ENCODE results near the gene CGAS.
A peak's percentile ranks its signal among the peaks of the same experiment; 100 is the strongest.
"Not testable (repeated sequence)": the region's sequence is repeated elsewhere in the genome, so short reads cannot be mapped to it uniquely, and the experiment has no call there.

Gene CGAS

DNA sequence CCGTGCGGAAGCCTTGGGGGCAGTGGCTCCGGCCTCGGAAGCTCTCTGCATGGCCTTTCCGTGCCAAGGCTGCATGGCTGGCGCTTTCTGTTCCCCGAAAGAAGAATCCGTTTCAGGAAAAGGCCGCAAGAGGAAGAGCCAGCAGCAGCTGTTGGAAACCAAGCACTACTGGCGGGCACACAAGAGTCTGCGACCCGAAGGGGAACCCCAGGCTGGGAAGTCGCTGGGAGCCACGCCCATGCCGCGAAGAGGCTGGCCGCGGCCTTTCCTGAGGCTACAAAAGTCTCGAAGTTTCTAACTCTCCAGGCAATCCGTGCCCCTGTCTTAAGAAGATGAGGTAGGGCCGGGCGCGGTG, at the start of gene CGAS:
TSS of gene CGAS (minus strand) at position 191 of the 355 bp plus-strand sequence. CDS start at position 75, 116 bp downstream.
- peak; percentile 71 to 78 for DNase-seq

DNA sequence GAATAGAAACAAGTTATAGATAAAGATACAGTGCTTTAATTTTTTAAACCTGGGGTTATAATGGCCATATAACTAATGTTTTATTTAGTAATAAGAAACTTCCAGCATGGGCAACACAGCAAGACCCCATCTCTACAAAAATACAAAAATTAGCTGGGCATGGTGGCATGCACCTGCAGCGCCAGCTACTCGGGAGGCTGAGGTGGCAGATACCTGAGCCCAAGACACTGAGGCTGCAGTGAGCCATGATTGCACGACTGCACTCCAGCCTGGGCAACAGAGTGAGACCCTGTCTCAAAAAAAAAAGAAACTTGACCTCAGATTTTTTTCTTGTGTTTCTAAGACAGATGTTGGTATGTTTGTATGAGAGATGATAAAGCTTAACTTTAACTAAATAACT, 45.8 kb upstream of the CGAS start:
- DNase-seq: no peak

DNA sequence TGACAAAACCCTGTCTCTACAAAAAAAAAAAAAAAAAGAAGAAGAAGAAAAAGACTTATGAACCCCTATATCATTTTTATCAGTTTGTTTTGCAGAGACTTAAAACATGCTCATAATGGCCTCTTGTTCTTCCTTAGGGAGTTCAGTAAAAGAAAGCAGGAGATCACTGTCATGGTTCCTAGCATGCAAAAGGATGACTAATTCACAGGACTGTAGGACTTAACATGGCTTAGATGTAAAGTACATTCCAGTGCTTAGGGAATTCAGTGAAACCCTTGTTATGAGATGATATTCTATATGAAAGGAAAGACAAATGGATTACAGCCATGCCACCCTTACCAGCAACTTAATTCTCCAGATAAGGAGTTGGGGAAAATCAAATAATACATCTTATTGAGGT, 39.3 kb upstream of the CGAS start:
- no peak for DNase-seq

DNA sequence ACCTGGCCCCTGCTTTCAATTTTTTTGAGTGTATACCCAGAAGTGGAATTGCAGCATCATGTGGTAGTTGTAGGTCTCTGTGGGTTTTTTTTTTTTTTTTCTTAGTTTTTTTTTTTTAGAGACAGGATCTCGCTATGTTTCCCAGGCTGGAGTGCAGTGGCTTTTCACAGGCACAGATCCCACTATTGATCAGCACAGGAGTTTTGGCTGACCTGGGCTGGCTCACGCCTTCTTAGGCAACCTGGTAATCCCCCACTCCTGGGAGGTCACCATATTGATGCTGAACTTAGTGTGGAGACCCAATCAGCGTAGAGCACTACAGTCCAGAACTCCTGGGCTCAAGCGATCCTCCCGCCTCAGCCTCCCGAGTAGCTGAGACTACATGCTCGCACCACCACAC, 35.4 kb upstream of the CGAS start:
- DNase-seq: no peak

DNA sequence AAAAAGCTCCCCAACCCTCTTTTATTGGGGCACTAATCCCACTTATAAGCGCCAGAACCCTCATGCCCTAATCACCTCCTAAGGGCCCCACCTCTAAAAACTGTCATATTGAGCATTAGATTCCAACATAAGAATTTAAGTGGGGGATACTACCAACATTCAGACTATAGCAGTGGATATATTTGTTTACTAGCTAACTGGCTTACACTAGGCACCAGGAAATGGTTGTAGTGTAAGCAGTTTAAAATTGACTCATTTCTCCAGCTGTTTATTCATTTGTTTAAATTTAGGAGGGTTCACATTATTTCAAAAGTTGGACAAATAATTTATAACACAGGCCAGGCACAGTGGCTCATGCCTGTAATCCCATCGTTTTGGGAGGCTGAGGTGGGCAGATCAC, 32.3 kb upstream of the CGAS start:
- no peak for DNase-seq

DNA sequence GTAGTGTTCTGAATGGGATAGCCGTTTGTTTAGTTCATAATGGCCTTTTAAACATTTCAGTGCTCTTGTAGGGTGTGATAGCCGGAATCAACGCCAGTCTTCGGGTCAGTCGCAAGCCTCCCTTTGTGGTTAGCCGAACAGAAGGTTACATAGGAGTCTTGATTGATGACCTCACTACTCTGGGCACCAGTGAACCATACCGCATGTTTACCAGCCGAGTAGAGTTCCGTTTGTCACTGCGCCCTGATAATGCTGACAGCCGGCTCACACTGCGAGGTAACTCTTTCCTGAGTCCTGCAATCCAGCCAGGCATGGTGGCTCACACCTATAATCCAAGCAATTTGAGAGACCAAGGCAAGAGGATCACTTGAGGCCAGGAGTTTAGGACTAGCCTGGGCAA, 29.9 kb upstream of the CGAS start:
- DNase-seq: no peak

DNA sequence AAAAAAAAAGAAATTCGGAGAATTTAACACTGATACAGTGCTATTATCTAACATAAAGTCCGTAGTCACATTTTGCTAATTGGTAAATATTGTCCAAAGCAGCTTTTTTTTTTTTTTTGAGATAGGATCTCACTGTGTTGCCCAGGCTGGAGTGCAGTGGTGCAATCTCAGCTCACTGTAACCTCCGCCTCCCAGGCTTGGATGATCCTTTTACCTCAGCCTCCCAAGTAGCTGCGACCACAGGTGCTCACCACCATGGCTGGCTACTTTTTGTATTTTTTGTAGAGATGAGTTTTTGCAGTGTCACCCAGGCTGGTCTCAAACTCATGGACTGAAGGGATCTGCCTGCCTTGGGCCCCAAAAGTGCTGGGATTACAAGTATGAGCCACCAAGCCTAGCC, 25.3 kb upstream of the CGAS start:
- DNase-seq: no peak

DNA sequence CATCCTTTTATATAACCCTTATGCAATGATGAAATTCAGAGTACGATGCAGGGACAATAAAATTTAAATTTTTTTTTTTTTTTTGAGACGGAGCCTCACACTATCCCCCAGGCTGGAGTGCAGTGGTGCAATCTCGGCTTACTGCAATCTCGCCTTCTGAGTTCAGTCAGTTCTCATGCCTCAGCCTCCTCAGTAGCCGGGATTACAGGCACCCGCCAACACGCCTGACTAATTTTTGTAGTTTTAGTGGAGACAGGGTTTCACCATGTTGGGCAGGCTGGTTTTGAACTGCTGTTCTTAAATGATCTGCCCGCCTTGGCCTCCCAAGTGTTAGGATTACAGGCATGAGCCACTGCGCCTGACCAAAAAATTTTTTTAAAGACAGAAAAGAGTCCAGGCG, 24.6 kb upstream of the CGAS start:
- DNase-seq: no peak

DNA sequence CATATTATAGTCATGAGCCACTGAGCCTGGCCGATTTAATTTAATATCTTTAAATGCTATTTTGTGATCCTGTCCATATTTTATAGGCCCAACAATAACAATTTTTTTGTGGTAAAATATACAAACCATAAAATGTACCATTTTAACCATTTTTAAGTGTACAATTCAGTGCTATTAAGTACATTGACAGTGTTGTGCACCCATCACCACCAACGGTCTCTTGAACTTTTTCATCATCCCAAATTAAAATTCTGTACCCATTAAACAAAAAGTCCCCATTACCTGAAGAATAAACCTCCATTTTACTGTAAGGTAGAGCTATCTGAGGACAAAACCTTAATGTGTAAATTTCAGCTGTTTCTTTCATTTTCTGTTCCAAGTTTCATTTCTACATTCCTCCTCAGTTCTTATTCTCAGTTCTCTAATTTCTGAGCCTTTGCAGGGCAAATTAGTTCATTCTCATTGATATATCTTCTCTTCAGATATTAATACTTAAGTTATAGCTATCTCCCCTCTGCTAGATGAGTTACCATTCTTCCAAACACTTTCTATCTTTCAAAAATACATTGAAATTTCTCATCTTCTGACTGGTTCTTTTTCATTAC, 19.7 kb upstream of the CGAS start:
- DNase-seq: no peak

DNA sequence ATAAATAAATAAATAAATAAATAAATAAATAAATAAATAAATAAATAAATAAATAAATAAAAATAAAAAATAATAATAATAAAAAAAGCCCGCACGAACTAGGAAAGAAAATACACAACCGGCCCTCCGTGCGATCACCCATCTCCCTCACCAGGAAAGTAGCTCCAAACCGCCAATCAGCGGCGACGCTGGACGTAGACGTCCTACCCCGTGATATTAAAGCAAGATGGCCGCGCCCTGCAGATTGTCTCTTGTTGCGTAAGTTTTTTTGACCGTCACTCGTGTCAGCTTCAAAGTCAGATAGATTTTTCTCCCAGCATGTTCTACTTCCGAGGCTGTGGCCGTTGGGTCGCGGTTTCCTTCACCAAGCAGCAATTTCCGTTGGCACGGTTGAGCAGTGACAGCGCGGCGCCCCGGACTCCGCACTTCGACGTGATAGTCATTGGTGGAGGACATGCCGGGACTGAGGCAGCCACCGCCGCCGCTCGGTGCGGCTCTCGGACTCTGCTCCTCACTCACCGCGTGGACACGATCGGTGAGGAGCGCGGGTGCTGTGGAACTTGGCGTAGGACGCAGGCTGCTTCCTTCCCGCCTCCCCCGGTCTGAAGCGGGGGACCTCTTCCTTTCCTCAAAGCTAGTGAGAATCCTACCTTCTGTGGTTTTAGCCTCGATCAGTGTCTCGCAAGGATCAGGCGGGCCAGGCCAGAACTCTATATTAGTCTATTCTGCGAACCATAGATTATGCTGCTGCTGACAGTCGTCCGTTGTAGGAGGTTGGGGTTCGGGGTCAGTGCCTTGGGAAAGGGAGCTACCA, 9.6 kb upstream of the CGAS start, which contains the start of gene MTO1:
TSS of gene MTO1 (plus strand) at position 201 of the 814 bp plus-strand sequence. CDS start at position 319, 118 bp downstream.
- DNase-seq: peak; percentile 69

DNA sequence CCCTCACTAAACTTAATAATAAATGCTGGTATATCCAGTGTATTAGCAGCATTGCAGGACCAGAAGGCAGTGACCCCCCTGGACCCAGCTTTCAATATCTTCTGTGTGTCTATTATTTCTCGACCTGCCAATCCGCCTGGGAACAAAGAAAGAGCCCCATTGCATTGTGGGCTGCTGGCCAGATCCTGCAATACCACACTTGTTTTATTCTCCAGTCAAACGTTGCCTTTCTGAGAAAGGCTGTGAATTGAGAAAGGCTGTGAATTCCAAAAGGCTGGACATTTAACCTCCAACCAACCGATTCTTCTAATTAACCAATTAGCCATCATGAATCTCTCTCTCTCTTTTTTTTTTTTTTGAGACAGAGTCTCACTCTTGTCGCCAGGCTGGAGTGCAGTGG, 8.0 kb upstream of the CGAS start:
- DNase-seq: no peak

DNA sequence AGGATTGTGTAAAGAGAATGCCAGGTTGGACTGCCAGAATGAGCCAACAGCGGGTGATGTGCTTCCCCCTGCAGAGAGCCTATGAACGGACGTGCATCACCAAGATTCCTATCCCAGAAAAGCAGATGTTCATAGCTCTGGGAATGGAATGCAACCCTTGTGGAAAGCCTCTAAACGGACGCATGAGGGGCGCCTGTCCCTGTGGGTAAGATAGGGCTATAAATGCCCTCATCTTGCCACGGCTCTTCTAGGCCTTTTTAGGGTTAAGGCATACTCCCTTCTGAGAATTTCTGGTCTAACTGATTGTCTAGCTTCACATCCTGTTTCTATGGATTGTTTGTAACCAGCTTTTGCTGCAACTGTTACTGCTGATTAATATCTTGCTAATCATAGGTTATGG, 7.4 kb upstream of the CGAS start:
- DNase-seq: not testable (repeated sequence)

DNA sequence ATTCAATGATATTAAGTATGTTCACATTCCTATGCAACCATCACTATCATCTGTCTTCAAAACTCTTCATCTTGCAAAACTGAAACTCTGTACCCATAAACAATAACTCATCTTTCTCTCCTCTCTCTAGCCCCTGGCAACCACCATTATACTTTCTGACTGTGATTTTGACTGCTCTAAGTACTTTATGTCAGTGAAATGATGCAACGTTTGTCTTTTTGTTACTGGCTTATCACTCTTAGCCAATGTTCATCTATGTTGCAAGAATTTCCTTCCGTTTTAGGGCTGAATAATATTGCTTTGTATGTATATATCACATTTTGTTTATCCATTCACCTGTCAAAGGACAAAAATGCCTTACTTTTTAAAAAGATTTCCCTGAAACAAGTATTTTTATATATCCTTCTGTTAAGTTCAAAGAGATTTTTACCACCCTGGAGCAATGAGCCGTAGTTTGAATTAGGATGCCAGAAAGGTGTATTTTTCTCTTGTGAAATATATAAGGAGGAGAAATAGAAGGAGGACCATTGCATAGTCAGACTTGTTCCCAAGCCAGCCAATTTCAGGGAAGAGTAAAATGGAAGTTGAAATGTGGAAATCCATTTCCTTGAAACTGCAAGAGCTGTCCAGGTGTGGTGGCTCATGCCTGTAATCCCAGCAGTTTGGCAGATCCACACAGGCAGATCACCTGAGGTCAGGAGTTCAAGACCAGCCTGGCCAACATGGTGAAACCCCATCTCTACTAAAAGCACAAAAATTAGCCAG, 4.0 kb upstream of the CGAS start:
- no peak for DNase-seq

DNA sequence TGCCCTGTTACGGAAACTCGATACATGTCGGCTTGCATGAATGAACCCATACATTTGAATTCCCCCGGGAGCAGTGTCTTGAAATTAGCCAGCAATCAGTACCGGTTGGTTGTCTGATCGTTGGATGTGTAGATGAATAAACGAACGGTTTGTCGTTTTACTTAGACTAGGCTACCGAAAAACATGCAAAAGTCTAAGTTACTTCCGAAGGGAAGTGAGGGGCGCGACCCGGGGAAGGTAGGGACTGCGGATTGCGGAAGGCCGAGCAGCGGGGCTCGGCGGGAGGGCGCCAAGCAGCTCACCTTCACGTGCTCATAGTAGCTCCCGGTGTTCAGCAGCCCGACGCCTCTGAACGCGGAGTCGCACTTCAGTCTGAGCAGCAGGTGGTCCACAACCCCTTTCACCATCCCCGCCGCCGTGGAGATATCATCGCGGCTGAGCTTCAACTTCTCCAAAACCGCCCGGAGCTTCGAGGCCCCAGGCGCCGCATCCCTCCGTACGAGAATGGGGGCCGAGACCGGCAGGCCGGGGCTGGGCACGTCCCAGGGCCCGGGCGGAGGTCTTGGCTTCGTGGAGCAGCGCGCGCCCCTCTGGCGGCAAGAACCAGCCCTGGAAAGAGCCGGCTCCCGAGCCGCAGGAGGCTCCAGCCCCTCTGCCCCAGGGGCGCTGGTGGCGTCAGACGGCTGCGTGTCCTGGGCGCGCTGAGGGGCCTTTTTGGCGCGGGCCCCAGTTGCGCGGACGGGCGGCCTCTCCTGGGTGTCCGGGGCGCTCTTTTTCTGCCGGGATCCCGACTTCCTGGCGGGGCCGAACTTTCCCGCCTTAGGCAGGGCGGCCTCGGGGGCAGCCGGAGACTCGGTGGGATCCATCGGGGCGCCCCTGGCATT, 632 bp downstream of the CGAS start:
- peak; percentile 28 to 40 for DNase-seq

DNA sequence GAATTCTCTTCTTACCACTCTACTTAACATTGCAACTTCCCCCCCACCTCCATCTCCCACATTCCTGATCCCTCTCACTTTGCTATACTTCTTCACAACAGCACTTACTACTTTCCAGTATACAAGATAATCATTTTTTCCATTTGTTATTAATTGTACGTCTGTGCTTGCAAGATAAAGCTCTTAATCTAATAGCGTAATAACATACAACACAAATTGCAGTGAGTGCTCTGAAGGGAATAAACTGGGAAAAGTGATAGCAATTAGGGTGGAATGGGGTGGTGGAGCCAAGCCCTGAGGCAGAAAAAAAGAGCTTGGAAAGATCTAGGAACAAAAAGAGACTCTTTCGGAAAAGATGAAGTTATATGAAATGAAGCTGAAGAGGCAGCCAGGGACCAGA, 8.5 kb downstream of the CGAS start:
- DNase-seq: no peak

DNA sequence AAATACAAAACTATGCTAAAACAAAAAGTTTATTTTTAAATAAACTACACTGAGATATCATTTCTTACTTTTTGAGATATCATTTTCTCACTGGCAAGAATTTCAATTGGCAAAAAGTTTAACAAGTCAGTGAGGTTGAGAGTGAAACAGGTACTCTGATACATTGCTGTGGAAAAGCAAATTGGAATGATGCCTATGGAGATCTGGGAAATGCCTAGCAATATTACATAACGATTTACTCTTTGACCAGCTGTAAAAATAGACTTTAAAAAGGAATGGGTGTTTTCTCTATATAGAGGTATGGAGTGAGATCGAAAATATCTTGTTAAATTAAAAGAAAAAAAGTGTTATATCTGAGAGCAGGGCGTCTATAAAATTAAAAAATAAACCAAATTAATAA, 16.9 kb downstream of the CGAS start:
- DNase-seq: no peak

DNA sequence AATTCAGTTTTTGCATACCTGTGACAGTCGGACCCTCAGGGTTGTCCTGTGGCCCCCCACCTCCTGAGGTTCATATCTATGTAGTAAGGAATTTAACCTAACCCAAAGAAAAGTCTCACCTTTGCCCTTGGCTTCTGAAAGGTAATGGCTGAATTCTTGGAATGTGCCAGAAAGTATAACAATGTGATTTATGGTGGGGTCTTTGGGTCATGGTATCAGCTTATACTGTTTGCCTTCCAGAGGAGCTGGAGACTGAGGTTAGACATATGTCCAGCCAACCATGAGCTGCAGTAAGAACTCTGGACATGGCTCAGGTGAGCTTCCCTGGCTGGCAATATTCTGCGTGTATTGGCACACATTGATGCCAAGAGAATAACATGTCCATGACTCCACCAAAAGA, 30.6 kb downstream of the CGAS start:
- no peak for DNase-seq

DNA sequence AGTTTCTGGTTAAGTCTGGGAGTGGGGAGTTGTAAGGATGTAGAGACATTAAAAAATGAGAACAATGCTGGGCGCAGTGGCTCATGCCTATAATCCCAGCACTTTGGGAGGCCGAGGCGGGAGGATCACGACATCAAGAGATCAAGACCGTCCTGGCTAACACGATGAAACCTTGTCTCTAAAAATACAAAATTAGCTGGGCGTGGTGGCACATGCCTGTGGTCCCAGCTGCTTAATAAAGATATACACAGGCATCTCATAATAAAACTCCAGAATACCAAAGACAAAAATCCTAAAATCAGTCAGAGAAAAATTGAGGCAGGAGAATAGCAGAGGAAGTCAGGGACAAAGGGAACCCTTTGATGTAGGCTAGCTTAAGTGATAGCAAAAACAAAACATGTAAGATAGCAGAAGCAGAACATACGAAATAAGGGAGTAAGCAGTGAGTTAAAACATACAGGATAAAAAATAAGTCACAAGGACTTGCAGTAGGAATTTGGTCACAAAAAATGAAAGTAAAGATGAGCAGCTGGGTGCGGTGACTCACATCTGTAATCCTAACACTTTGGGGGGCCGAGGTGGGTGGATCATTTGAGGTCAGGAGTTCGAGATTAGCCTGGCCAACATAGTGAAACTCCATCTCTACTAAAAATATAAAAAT, 33.9 kb downstream of the CGAS start:
- DNase-seq: no peak

DNA sequence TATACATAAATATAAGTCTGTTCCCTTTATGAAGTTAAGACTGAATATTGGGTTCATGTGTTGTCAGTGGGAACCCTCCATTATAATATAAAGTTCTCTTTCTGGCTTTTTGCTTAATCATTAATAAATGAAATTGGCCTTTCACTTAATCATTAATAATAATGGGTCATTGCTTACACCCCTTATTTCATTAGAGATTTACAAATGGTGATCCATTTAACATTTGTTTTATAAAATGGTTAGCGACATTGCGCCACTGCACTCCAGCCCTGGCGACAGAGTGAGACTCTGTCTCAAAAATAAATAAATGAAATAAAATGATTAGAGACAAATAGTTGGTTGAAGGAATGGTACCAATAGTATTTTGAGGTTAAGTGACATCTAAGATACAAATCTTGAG, 39.0 kb downstream of the CGAS start:
- DNase-seq: no peak

DNA sequence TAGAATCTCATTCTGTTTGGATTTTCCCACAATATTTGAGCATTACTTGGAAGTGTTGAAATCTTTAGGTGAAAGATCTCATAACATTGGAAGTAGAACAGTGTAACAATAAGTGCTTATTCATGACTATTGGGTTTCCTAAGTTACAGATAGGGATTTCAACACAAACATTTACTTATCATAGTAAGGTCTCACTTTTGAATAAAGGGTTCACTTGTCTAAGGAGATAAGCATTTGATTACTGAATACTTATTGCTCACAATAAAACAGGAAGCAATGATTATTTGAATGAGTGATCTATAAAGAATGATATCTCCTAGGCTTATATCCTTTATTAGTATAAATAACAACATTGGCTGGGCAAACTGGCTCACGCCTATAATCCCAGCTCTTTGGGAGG, 42.7 kb downstream of the CGAS start:
- DNase-seq: no peak

DNA sequence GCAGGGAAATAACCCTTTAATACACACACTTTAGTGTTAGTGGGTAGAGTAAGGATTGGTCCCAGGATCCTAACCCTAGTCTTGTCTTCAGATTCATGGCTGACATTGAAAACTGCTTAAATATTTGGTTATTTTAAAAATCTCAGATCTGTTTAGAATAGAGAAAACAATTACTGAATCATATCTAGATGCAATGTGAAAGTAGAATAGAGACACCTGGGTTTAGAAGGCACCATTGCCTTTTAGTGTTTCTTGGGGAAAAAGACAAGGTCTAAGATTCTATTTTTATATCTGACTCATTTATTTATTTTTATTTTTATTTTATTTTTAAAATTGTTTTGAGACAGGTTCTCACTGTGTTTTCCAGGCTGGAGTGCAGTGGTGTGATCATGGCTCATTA, 51.4 kb downstream of the CGAS start:
- DNase-seq: no peak

DNA sequence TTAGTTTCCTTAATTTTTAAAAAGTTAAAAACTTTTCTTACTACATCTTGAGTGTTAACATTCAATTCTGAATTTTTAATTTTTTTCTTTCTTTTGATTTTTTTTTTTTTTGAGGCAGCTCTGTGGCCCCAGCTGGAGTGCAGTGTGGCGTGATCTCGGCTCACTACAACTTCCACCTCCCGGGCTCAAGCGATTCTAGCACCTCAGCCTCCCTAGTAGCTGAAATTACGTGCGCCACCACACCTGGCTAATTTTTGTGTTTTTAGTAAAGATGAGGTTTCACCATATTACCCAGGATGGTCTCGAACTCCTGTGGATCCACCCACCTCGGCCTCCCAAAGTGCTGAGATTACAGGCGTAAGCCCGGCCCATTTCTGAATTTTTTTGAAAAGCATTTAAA, 56.2 kb downstream of the CGAS start:
- no peak for DNase-seq
